Brain pericyte (primary cell): ENCODE data around the gene CDC25C.
A peak's percentile ranks its signal among the peaks of the same experiment; 100 is the strongest.

Experiments used
- DNase-seq: peaks from one replicate; pipeline ENCODE4 v3.0.0-alpha.2; 2012; ENCODE audit warnings: low read depth, low spot score

Gene CDC25C

GRCh38 chr5:138331449-138332368 is at the start of gene CDC25C:
Gene CDC25C (minus strand): TSS chr5:138331804. CDS start chr5:138331180, 624 bp downstream.
- DNase-seq, result peak; percentile 99

- no peak for DNase-seq
Observed at GRCh38 chr5:138372653-138373052, 41.0 kb upstream of the CDC25C start.

DNA sequence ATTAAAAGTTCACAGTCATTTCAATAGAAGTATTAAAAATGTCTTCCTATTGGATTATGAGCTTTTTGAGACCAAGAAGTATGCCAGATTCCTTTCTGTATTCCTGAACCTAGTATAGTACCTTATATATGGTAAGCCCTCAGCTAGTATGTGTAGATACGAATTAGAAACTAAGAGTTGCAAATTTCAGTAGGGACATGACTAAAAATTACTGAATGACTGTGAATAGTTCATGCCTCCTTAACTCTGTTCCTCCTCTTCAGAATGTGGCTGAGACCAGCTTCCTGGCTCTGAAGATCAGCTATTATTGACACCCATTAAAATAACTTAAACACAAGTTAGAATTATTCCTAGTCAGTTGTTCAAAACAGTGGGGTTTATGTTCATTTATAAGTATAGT is 40.6 kb upstream of the CDC25C start:
- no peak for DNase-seq

DNA sequence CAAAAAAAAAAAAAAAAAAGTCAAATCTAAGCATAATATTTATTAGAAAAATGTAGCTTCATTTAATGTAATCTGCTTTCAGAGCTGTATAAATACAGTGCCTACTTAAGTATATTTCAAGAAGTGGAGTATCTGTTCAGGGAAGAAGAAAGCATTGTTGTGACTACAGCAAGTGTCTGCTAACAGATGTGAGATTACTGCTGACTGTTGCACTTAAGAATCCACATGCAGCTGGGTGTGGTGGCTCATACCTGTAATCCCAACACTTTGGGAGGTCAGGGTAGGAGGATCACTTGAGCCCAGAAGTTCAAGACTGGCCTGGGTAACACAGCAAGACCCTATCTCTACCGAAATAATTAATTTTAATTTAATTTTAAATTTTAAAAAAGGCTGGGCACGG is 39.9 kb upstream of the CDC25C start:
- no peak for DNase-seq

DNA sequence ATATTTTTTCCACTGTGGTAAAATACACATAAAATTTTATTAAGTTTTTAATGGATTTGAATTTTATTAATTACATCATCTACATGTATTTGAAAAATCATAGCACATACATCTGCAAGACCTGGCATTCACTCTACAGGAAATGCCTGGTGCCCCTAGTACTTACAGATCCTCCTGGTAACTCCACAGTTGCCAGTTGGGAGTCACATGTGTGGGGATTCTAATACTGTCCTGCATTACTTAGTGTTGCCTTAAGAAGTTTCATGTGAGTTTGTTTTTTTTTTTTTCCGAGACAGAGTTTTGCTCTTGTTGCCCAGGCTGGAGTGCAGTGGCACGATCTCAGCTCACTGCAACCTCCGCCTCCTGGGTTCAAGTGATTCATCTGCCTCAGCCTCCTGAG is 38.9 kb upstream of the CDC25C start:
- no peak for DNase-seq

DNA sequence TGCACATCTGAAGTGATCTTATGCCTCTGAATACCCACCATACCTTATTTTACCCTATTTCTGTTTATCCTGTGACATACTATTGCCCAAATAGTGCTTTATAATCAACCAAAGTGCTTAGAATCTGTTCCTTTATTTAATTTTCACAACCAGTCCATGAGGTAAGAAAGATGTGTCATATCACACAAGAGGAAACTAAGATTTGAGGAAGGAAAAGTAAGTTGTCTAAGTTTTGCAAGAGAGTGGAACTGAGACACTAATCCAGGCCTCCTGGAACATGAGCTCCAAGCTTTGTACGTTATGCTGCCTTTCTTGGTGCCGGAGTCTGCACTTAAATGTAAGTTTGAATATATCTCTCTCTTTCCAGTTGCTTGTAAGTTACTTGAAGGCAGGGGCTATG is 38.1 kb upstream of the CDC25C start:
- no peak for DNase-seq

- no peak for DNase-seq
Observed at GRCh38 chr5:138369261-138369660, 37.7 kb upstream of the CDC25C start.

- no peak for DNase-seq
Observed at GRCh38 chr5:138366632-138367382, 35.2 kb upstream of the CDC25C start.

DNA sequence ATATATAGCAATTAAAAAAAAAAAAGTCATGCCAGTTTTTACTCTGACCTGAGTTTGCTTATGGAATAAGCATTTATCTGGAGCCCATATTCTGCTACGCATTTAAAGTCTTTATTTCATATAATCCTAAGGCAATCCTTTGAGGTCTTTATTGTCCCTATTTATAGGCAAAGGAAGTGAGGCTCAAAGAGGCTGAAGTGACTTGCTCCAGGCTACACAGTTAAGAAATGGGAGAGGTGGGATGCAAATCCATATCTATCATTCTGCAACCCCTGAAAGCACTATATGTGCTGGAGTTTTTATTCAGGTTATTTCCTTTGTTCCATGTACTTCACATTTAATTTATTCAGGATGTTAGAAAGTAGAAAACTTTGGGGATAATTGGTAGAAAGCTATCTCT is 33.0 kb upstream of the CDC25C start:
- no peak for DNase-seq

GRCh38 chr5:138360941-138361452 is 29.4 kb upstream of the CDC25C start:
- DNase-seq, result no peak

GRCh38 chr5:138359621-138360020 is 28.0 kb upstream of the CDC25C start:
- DNase-seq, result no peak

DNA sequence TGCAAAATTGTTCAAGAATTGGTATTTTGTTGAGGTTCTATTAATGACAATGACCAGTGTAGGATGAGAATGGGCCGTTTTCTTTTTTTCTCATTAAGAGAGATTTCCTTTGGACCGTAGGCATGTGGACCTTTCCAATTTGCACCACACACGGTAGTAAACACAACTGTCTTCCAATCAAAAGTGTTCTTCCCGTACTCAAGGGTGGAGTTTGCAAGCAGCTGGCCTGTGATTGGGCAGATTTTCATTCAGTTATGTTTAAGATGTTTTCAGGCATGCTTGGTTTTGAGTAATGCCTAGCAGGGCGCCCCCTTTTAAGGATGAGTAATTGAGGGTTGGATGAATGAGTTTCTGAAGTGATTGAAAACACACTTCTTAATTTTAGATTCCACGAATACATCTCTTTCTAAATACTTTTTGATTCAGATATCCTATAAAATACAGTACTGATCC is 23.3 kb upstream of the CDC25C start:
- no peak for DNase-seq

DNA sequence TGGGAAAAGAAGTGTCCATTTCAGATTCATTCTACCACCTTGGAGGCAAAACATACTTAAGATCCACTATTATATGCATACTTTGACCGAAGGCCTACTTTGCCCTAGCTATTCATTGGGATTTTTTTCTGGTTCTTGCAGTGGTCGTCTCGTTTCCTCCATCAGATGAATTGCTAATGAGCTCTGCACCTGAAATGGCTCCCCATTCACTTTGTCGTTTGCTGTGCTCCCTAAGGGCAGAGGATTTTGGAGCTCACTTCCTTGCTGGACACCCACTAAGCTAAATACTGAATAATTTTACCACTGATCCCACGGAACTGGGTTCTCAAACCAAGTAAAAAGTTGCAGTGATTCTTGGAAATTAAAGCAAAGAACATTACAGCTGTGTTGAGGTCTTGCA is 22.8 kb upstream of the CDC25C start:
- DNase-seq, result no peak

- DNase-seq, result no peak
Observed at GRCh38 chr5:138353560-138354080, 22.0 kb upstream of the CDC25C start.

GRCh38 chr5:138352722-138353559 is 21.3 kb upstream of the CDC25C start:
- no peak for DNase-seq

DNA sequence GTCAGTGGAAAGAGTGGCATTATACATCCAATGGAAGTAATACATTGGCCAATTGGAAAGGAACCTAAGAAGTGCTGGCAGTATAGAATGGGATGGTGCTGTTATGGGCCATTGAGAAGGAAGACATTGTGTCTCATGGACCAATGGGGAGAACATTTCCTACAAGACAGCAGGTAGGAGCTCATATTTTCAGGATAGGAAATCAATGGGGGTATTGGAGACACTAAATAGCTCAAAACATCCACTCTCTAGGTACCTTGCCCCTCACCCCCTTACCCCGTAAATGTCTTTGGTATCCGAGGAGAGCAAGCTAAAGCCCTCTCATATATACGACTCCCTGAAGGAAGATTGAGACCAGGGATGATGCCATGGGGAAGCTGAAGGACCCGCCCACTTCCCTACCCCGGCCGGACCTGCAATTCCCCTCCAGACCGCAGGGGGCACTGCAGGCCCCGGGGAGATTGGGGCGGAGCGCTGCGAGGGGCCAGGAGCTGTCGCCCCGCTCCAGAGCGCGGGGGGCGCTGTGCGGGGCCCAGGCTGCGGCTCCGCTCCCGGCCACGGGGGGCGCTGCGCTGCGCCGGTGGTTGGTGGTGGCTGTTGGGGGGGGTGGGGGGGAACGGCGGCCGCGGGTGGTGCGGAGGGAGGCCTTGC is 20.6 kb upstream of the CDC25C start, which contains the start of gene KDM3B:
TSS of gene KDM3B (plus strand) at position 615 of the 651 bp plus-strand sequence. CDS start 111 bp downstream, outside the sequence.
- DNase-seq, result no peak

GRCh38 chr5:138351517-138351916 is 19.9 kb upstream of the CDC25C start:
- no peak for DNase-seq

DNA sequence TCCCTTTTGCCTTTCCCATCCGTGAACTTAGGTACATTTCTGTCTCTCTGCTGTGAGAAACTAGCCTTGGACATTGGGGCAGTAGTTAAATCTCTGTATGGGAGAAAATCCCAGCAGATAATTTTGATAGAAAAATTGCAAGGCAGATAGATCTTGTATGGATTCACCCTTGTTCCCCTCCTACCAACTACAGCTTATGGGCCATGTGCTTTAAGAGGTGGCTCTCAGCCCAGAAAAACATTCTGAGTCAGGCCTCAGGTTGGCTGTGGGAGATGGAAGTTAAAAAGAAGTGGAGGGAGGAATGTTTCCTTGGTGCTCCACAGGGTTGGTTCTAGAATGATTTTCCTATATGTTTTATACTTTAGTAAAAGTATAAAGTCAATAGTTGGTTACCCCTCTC is 19.5 kb upstream of the CDC25C start:
- DNase-seq, result no peak

GRCh38 chr5:138350563-138350890 is 18.9 kb upstream of the CDC25C start:
- no peak for DNase-seq

- no peak for DNase-seq
Observed at GRCh38 chr5:138349852-138350562, 18.4 kb upstream of the CDC25C start.
